Stimulated activated CD8-positive, alpha-beta memory T cell treated with anti-CD3 and anti-CD28 coated beads, Interleukin-7, amount 100 ng/mL, for 48 hours (primary cell): Measurements from ENCODE around the gene RAC2.

Source experiments
- DNase-seq, 2 donors: peaks; one replicate each; pipeline ENCODE4 v3.0.0-alpha.2; 2020; ENCODE audit warnings: low read depth in 1 of 2; ENCODE audit errors: extremely low read depth in 1 of 2

Gene RAC2

GRCh38 chr22:37244114-37244921, at the start of gene RAC2:
Gene RAC2, minus strand, starts transcription at chr22:37244269. Its CDS starts 121 bp downstream, at chr22:37244148.
- peak; percentile 89 to 96 for DNase-seq

GRCh38 chr22:37293172-37293571, 49.1 kb upstream of the RAC2 start:
- no peak for DNase-seq

- DNase-seq, result no peak
Measured at GRCh38 chr22:37292641-37293040, 48.6 kb upstream of the RAC2 start.

- DNase-seq, result no peak
Measured at GRCh38 chr22:37291559-37292298, 47.7 kb upstream of the RAC2 start.

- DNase-seq, result no peak
Measured at GRCh38 chr22:37290737-37291136, 46.7 kb upstream of the RAC2 start.

- no peak for DNase-seq
Measured at GRCh38 chr22:37289156-37289735, 45.2 kb upstream of the RAC2 start.

- DNase-seq, result no peak
Measured at GRCh38 chr22:37288521-37288920, 44.5 kb upstream of the RAC2 start.

- DNase-seq, result no peak
Measured at GRCh38 chr22:37287550-37287951, 43.5 kb upstream of the RAC2 start.

- DNase-seq, result no peak
Measured at GRCh38 chr22:37285937-37286336, 41.9 kb upstream of the RAC2 start.

GRCh38 chr22:37284805-37285355, 40.8 kb upstream of the RAC2 start:
- DNase-seq, result peak in 1 of 2 donors; percentile 37

GRCh38 chr22:37284126-37284804, 40.2 kb upstream of the RAC2 start:
- no peak for DNase-seq

- peak in 1 of 2 donors; percentile 44 for DNase-seq
Measured at GRCh38 chr22:37283393-37283937, 39.4 kb upstream of the RAC2 start.

GRCh38 chr22:37282385-37282677, 38.3 kb upstream of the RAC2 start, which contains the start of gene CYTH4:
Gene CYTH4, plus strand, starts transcription at chr22:37282508. Its CDS starts 62 bp downstream, at chr22:37282570.
- peak; percentile 59 to 80 for DNase-seq

GRCh38 chr22:37281646-37282384, 37.7 kb upstream of the RAC2 start:
- DNase-seq, result no peak

GRCh38 chr22:37281195-37281594, 37.1 kb upstream of the RAC2 start:
- DNase-seq, result no peak

- no peak for DNase-seq
Measured at GRCh38 chr22:37280718-37281117, 36.6 kb upstream of the RAC2 start.

GRCh38 chr22:37279331-37280181, 35.5 kb upstream of the RAC2 start:
- DNase-seq, result no peak

- DNase-seq, result no peak
Measured at GRCh38 chr22:37278261-37278660, 34.2 kb upstream of the RAC2 start.

GRCh38 chr22:37277384-37277783, 33.3 kb upstream of the RAC2 start:
- DNase-seq, result no peak
